SKM-1 (cell line): ENCODE results near the gene NPC2.
"Not testable (repeated sequence)": the region's sequence is repeated elsewhere in the genome, so short reads cannot be mapped to it uniquely, and the experiment has no call there.

Experiments used
- DNase-seq: peaks from one replicate; lab custom pipeline; 2025; ENCODE audit not compliant: unreplicated experiment; lab: John Stamatoyannopoulos, UW

Gene NPC2

DNA sequence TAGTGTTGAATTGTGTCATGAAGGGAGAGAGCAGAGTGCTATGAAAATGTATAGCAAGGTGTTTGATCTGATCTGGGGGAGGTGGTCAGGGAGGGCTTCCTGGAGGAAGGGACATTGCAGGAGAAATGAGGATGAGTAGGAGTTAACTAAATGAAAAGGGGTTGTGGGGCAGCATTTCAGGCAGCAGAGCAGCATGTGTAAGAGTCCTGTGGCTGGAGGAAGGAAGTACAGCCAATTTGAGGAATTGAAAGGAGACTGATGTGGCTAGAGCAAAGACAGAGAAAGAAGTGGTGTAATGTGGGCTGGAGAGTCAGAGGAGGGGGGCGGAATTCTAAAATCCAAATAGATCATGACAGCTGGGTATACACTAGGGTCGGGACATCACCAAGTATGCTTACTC lies 20.5 kb downstream of the NPC2 start:
- DNase-seq = no peak

- DNase-seq = no peak
Observed at GRCh38 chr14:74469548-74470518, 23.3 kb downstream of the NPC2 start.

DNA sequence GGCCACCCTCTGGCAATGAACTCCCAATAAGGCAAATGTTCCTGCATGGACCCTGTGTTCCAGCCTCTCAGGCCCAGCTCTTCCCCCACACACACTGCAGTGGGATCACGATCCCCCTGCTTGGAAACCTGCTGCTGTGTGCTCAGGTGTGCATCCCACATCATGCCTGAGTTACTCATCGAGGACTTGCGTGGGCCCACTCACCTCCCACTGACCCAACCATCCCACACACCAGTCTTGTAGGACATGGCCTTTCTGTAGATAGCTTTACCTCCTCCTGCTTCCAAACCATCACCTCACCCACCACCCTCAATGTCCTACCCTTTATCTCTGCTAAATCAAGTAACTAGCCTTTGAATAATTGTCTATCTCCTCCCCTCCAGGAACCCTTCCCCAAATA lies 24.6 kb downstream of the NPC2 start:
- no peak for DNase-seq

DNA sequence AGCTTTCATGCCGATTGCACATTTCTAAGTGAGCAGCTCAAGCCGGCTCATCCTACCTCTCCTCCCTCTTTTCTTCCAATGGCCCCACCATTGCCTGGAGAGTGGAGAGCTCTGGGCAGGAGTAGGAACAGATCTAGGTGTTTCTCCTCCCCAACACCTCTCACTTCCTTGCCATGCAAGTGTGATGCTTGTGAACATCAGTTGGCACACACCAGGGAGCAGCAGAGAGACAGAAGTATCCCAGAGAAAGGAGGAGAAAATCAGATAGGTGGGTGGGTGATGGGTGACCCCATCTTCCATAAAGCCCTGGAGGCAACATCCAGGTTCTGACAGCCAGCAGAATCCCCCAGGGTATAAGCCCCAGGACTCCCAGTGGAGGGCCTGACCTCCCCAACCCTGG lies 27.8 kb downstream of the NPC2 start:
- DNase-seq = no peak

DNA sequence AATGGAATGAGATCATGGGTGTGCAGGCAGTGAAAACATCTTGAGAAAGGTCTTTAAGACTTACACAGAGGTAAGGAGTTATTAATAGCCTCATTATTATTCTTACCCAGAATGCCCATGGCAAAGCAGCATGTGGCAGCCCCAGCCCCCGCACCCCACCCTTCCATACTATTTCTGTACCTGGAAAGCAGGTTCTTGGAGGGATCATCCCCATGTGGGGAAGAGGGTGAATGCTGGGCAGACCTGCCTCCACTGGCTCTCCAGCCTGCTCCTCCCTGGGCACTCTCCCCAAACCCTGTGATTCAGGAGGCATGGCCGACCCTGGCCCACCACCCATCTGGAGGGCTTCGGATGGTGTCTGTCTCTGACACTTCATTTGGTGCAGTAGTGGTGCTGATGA lies 28.3 kb downstream of the NPC2 start:
- no peak for DNase-seq

DNA sequence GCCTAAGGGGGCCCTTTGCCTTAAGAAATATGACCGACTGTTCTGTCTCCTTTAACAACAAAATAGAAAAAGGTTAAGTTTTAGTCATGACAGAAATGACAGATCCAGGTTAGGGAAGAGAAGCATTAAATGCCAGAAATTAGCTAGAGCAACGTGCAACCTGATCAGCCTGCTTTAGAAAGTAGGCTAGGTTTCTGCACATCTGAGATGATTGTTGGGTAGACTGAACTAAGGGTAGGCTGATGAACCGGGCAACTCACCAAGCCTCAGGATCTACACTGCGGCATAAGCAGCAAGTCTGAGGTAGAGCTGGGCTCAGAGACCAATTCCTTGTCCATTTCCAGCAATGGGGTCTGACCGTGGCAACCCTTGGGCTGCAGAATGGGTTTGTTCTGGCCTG lies 29.4 kb downstream of the NPC2 start:
- no peak for DNase-seq

- DNase-seq = no peak
Observed at GRCh38 chr14:74462993-74463392, 30.1 kb downstream of the NPC2 start.

DNA sequence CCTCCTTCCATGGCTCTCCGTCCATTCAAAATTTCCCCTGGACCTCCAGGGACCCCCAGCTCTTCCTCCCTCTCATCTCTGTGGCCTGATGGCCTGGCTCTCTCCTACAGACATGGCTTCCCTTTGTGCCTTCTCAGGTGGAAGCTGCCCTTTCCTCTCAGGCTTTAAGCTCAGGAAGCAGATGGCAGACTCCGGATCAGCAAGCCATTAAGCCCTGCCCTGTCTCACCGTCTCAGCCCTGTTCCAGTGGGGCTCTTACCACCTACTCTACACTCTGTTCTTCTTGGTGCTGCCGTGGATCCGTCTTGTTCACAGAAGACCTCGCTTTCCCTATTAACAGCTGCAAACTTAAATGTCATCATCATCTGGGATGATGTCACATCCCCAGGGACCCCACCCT lies 33.1 kb downstream of the NPC2 start:
- no peak for DNase-seq

GRCh38 chr14:74459289-74459946 lies 33.7 kb downstream of the NPC2 start:
- DNase-seq = no peak

DNA sequence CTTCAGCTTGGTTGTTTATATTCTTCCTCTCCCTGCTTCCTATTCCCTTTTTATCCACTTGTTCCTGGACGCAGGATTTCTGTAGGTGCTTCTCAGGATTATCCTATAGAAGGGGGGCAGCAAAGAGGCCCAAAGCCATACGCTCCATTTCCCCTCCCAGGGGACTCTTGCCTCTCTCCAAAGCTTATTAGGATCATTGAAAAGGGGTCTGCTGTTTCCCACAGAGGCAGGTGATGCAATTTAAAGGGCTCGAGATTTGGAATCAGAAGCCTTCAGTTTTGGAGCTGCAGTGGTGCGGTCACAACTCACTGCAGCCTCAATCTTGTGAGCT lies 35.6 kb downstream of the NPC2 start:
- no peak for DNase-seq

- DNase-seq = no peak
Observed at GRCh38 chr14:74456684-74457564, 36.2 kb downstream of the NPC2 start.

DNA sequence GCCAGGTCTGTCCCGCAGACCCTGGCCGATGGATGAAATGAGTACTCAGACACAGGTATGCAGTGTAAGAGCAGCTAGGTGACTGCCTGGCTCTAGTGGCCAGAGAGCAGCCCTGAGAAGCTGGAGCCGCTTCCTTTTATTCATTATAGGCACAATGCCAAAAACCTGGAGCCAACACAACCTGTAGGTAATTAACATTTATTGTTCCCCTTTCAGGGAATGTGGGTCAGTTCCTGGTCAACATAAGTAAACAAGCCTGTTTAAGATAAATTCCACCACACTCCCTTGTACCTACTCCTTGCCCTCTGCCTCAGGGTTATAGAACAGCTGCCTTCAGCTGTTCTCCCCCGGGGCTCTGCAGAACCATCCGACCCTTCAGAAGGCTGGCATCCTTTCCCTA lies 38.7 kb downstream of the NPC2 start:
- not testable (repeated sequence) for DNase-seq

GRCh38 chr14:74444866-74445265 lies 48.2 kb downstream of the NPC2 start:
- DNase-seq = no peak

- no peak for DNase-seq
Observed at GRCh38 chr14:74442757-74443156, 50.3 kb downstream of the NPC2 start.

GRCh38 chr14:74441113-74441512 lies 52.0 kb downstream of the NPC2 start:
- DNase-seq = no peak

DNA sequence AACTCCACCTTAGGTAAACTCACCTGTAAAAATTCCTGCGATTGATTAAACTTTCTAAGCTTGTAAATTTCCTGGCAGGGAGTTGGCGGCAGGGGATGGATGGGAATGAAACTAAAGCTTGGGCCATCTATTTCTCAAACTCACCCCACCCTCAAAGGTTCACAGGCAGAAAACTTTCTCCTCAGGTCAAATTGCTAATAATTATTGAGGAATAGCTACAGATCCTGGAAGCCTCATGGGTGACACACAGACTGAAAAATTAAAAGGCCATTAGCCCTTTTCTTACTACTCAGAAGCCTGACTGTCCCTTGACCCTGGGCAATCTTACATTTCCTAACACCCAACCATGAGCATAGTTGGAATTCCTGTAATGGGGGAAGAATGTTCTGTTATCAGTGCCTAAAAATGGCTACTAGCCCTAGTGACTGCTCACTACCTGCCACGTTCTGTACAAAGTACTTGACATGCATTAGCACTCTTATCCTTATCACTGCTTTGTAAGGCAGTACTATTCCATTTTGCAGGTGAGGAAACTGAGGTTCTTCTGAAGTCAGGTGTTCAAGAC lies 54.7 kb downstream of the NPC2 start:
- no peak for DNase-seq

GRCh38 chr14:74437496-74438053 lies 55.5 kb downstream of the NPC2 start:
- DNase-seq = no peak

DNA sequence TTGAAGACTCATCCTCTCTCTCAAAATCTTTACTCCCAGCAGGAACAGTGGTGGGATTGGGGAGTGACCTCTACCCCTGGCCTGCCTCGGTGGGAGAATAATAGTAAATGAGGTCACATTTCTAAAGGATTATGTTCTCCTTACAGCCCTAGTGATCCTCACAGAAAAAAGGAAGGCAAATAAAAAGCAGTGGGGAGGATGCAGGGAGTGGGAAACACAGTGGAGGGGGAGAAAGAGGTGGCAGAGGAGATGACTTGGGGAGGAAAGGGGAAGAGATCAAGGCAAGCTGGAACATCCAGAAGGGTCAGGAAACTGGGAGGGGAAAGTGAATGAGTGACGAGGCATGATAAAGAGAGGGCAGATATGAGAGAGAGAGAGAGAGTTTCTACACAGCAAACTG lies 58.8 kb downstream of the NPC2 start:
- no peak for DNase-seq

GRCh38 chr14:74429991-74430390 lies 63.1 kb downstream of the NPC2 start:
- no peak for DNase-seq
